ENCODE results near the gene ITGA2B. TPM values are rescaled to one million over a fixed set of nuclear protein-coding genes. Genes with fewer than 3 reads are reported as not detected.

ITGA2B gene
- total and polyA plus RNA-seq, 11 donors, result 0.16 to 1.8 (median 0.34) TPM

- WGBS, 4 donors, result 85 to 89% (median 85%) methylated on average over 15 to 17 of the region's 17 CpGs
- DNase-seq, result no peak
Observed at GRCh38 chr17:44355642-44356099, 33.8 kb downstream of the ITGA2B start.

GRCh38 chr17:44354582-44355561 lies 34.6 kb downstream of the ITGA2B start:
- Histone ChIP-seq H3K9me3 (no peaks in the 10 kb centered on the region), H3K4me1 (peaks cover 0 to 5% (median 0%) of the 10 kb centered on the region in 12 donors), H3K27me3 (no peaks in the 10 kb centered on the region), H3K36me3 (peaks cover 0 to 32% (median 27%) of the 10 kb centered on the region in 9 donors), H3K4me3 (peak overlapping the region in 8 of 12 donors; percentile 22 to 58 (median 44)), H3K27ac (no peak overlapping the region)
- intact Hi-C loops (cut with DNase I), result no loop called here
- TF ChIP-seq CTCF (IDR thresholded peaks at IDR 0.05), result peak in 10 of 12 donors; percentile 16 to 59 (median 36)
- no peak for TF ChIP-seq POLR2A (IDR thresholded peaks at IDR 0.05)
- ATAC-seq (peak in 1 of 4 donors; percentile 18), DNase-seq (peak in 3 of 5 donors; percentile 53 to 80 (median 64))
- 51 to 83% (median 57%) methylated on average over 38 to 77 of the region's 77 CpGs for WGBS, 4 donors

More at GRCh38 chr17:44355642-44356099, 33.8 kb downstream of the ITGA2B start:
- intact Hi-C loops (cut with DNase I), result no loop called here
- ATAC-seq, result no peak
- no peak overlapping the region for H3K27ac ChIP-seq
- H3K27me3 ChIP-seq, result no peaks in the 10 kb centered on the region
- no peaks in the 10 kb centered on the region for H3K9me3 ChIP-seq
- H3K4me1 ChIP-seq, result peaks cover 0 to 5% (median 0%) of the 10 kb centered on the region in 12 donors
- peaks cover 0 to 25% (median 22%) of the 10 kb centered on the region in 9 donors for H3K36me3 ChIP-seq
- no peak for TF ChIP-seq CTCF (IDR thresholded peaks at IDR 0.05)
- TF ChIP-seq POLR2A (IDR thresholded peaks at IDR 0.05), result no peak
- no peak overlapping the region for H3K4me3 ChIP-seq

GRCh38 chr17:44353672-44354331 lies 35.6 kb downstream of the ITGA2B start:
- Histone ChIP-seq H3K36me3 (peaks cover 0 to 43% (median 31%) of the 10 kb centered on the region in 9 donors), H3K4me3 (peak overlapping the region in 10 of 12 donors; percentile 23 to 58 (median 48)), H3K27ac (peak overlapping the region in 4 of 12 donors; percentile 37 to 54 (median 40)), H3K9me3 (no peaks in the 10 kb centered on the region), H3K27me3 (no peaks in the 10 kb centered on the region), H3K4me1 (peaks cover 0 to 7% (median 0%) of the 10 kb centered on the region in 12 donors)
- ATAC-seq (peak in 2 of 4 donors; percentile 11 to 41), DNase-seq (peak in 1 of 5 donors; percentile 74)
- intact Hi-C loops (cut with DNase I), result no loop called here
- TF ChIP-seq POLR2A (IDR thresholded peaks at IDR 0.05) (no peak), CTCF (IDR thresholded peaks at IDR 0.05) (no peak)
- 27 to 54% (median 40%) methylated on average over 51 to 98 of the region's 98 CpGs for WGBS, 4 donors
